Tibial artery (tissue), 4 donors: Measurements from ENCODE around the gene CCDC93.

Experiments used
- DNase-seq, 2 donors: peaks; one replicate each; pipeline ENCODE4 v3.0.0-alpha.2; 2019
- H3K27ac ChIP-seq, 2 donors: fragments of 200-600 bp; sonication (generic) in 1 of 2; 1 replicate in 1 of 2; 2 replicates in 1 of 2; pipeline ENCODE4 v1.5.1; 2018 to 2019; ENCODE audit warnings: mild to moderate bottlenecking in 1 of 2
- H3K27me3 ChIP-seq, 2 donors: fragments of 200-600 bp; sonication (generic) in 1 of 2; one replicate each; pipeline versions ENCODE4 v1.5.1 to v1.6.0; 2016 to 2019
- H3K36me3 ChIP-seq, 3 donors: fragments of 200-600 bp; sonication (generic) in 2 of 3; one replicate each; pipeline ENCODE4 v1.5.1; 2016 to 2019; ENCODE audit warnings: mild to moderate bottlenecking in 2 of 3
- H3K4me1 ChIP-seq, 4 donors: fragments of 200-600 bp; sonication (generic) in 2 of 4; 1 replicate in 3 of 4; 2 replicates in 1 of 4; pipeline ENCODE4 v1.5.1; 2016 to 2019
- H3K4me3 ChIP-seq, 2 donors: fragments of 200-600 bp; sonication (generic) in 1 of 2; 1 replicate in 1 of 2; 2 replicates in 1 of 2; pipeline ENCODE4 v1.5.1; 2018 to 2019; ENCODE audit warnings: mild to moderate bottlenecking in 2 of 2
- H3K9me3 ChIP-seq, 3 donors: fragments of 200-600 bp; sonication (generic) in 1 of 3; one replicate each; pipeline ENCODE4 v1.5.1; 2016 to 2019
- CTCF ChIP-seq, 2 experiments: fragments of 200-600 bp in 1 of 2; fragments of 450-650 bp in 1 of 2; IDR thresholded peaks; one replicate each; pipeline ENCODE4 v1.5.1; 2017 to 2019; ENCODE audit warnings: antibody characterized with exemption in 2 of 2, mild to moderate bottlenecking in 1 of 2, moderate library complexity in 1 of 2
- intact Hi-C: fragments of 100-400 bp; cut with DNase I; formaldehyde crosslinking; loops from one replicate; pipeline ENCODE4 v1.15.0; 2023; ENCODE audit warnings: low total_unique reads

Gene CCDC93

GRCh38 chr2:117982376-117983033 is 31.4 kb downstream of the CCDC93 start:
- DNase-seq = no peak
- Histone ChIP-seq H3K4me1 (peaks cover 0 to 5% (median 2%) of the 10 kb centered on the region in 4 donors), H3K4me3 (no peak overlapping the region), H3K27me3 (no peaks in the 10 kb centered on the region), H3K36me3 (peaks cover 17 to 60% (median 38%) of the 10 kb centered on the region in 3 donors), H3K9me3 (no peaks in the 10 kb centered on the region), H3K27ac (no peak overlapping the region)
- intact Hi-C loops = no loop called here
- TF ChIP-seq CTCF (IDR thresholded peaks at IDR 0.05) = no peak

GRCh38 chr2:117981810-117982209 is 32.1 kb downstream of the CCDC93 start:
- peaks cover 22 to 67% (median 45%) of the 10 kb centered on the region in 3 donors for H3K36me3 ChIP-seq
- no peak for TF ChIP-seq CTCF (IDR thresholded peaks at IDR 0.05)
- H3K27me3 ChIP-seq = no peaks in the 10 kb centered on the region
- H3K27ac ChIP-seq = no peak overlapping the region
- intact Hi-C loops = no loop called here
- DNase-seq = no peak
- H3K9me3 ChIP-seq = no peaks in the 10 kb centered on the region
- peaks cover 0 to 5% (median 2%) of the 10 kb centered on the region in 4 donors for H3K4me1 ChIP-seq
- no peak overlapping the region for H3K4me3 ChIP-seq

GRCh38 chr2:117980783-117981676 is 32.8 kb downstream of the CCDC93 start:
- H3K36me3 ChIP-seq = peaks cover 22 to 64% (median 49%) of the 10 kb centered on the region in 3 donors
- H3K4me1 ChIP-seq = peaks cover 0 to 5% (median 2%) of the 10 kb centered on the region in 4 donors
- intact Hi-C loops = no loop called here
- H3K27ac ChIP-seq = no peak overlapping the region
- H3K27me3 ChIP-seq = no peaks in the 10 kb centered on the region
- TF ChIP-seq CTCF (IDR thresholded peaks at IDR 0.05) = no peak
- no peaks in the 10 kb centered on the region for H3K9me3 ChIP-seq
- no peak overlapping the region for H3K4me3 ChIP-seq
- no peak for DNase-seq

- no peak overlapping the region for H3K4me3 ChIP-seq
- no peaks in the 10 kb centered on the region for H3K27me3 ChIP-seq
- H3K27ac ChIP-seq = no peak overlapping the region
- no peak for DNase-seq
- H3K4me1 ChIP-seq = peaks cover 0 to 5% (median 2%) of the 10 kb centered on the region in 4 donors
- peaks cover 15 to 64% (median 51%) of the 10 kb centered on the region in 3 donors for H3K36me3 ChIP-seq
- H3K9me3 ChIP-seq = no peaks in the 10 kb centered on the region
- TF ChIP-seq CTCF (IDR thresholded peaks at IDR 0.05) = no peak
- intact Hi-C loops = no loop called here
Measured at GRCh38 chr2:117979911-117980701, 33.8 kb downstream of the CCDC93 start.

- intact Hi-C loops = no loop called here
- H3K4me1 ChIP-seq = peaks cover 0 to 5% (median 2%) of the 10 kb centered on the region in 4 donors
- TF ChIP-seq CTCF (IDR thresholded peaks at IDR 0.05) = no peak
- DNase-seq = no peak
- H3K27me3 ChIP-seq = no peaks in the 10 kb centered on the region
- no peak overlapping the region for H3K27ac ChIP-seq
- H3K36me3 ChIP-seq = peaks cover 25 to 72% (median 60%) of the 10 kb centered on the region in 3 donors
- no peak overlapping the region for H3K4me3 ChIP-seq
- no peaks in the 10 kb centered on the region for H3K9me3 ChIP-seq
Measured at GRCh38 chr2:117977696-117978095, 36.2 kb downstream of the CCDC93 start.
